GM13976 (cell line): Measurements from ENCODE around the gene HNRNPK.

Source experiments
- DNase-seq: peaks from one replicate; pipeline ENCODE4 v3.0.0; 2012; ENCODE audit warnings: low spot score
- in situ Hi-C: fragments of 300-500 bp; cut with MboI; formaldehyde crosslinking; loops from one replicate; pipeline ENCODE4 v1.12.0; 2022; ENCODE audit warnings: low sequenced_read_pairs, mixed read lengths, inconsistent platforms; ENCODE audit not compliant: unreplicated experiment
- TF ChIP-seq, protein P1 (sequence below): IDR thresholded peaks from 2 replicates; pipeline ENCODE4 v1.5.1; 2012; ENCODE audit warnings: borderline replicate concordance, mild to moderate bottlenecking; ENCODE audit not compliant: insufficient read depth; ENCODE audit errors: extremely low read depth, missing control alignments, control extremely low read depth

The HNRNPK gene

DNA sequence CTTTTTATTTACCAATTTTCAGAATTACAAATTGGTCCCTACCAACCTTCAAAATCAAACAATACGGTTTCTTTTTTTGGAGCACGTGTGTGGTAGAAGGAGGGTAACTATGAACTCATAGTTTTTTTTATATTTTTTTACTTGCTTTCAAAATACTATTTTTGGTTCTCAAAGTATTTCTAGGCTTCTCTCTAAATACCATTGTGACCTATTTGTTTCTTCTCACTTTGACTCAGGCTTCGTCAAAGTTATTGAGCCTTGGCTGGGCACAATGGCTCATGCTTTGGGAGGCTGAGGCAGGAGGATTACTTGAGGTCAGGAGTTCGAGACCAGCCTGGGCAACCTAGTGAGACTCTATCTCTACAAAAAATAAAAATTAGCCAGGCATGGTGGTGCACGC lies 47.2 kb downstream of the HNRNPK start:
- in situ Hi-C loops, result loop anchor here (10.0 kb wide), 2 partner anchors 242 to 332 kb away; no protein-coding TSS in a partner anchor
- TF ChIP-seq, protein P1, sequence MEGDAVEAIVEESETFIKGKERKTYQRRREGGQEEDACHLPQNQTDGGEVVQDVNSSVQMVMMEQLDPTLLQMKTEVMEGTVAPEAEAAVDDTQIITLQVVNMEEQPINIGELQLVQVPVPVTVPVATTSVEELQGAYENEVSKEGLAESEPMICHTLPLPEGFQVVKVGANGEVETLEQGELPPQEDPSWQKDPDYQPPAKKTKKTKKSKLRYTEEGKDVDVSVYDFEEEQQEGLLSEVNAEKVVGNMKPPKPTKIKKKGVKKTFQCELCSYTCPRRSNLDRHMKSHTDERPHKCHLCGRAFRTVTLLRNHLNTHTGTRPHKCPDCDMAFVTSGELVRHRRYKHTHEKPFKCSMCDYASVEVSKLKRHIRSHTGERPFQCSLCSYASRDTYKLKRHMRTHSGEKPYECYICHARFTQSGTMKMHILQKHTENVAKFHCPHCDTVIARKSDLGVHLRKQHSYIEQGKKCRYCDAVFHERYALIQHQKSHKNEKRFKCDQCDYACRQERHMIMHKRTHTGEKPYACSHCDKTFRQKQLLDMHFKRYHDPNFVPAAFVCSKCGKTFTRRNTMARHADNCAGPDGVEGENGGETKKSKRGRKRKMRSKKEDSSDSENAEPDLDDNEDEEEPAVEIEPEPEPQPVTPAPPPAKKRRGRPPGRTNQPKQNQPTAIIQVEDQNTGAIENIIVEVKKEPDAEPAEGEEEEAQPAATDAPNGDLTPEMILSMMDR, result no peak

DNA sequence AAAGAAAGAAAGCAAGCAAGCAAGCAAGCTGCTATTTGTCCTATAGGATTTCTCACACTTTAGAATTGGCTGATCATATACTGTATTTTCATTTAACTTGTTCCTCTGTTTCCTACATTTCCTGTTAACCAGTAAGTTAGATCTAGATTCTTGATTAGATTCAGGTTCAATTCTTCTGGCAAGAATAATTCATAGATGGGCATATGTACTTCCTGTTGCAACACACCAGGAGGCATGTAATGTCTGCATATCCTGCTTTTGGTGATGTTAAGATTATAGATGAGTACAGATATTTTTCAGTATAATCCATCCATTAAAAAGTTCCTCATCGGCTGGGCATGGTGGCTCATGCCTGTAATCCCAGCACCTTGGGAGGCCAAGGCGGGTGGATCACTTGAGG lies 48.0 kb downstream of the HNRNPK start:
- DNase-seq, result no peak
- in situ Hi-C loops, result loop anchor here (10.0 kb wide), 2 partner anchors 243 to 333 kb away; no protein-coding TSS in a partner anchor
- TF ChIP-seq, protein P1, result no peak

More for the DNA sequence above, 47.2 kb downstream of the HNRNPK start:
- DNase-seq, result no peak

DNA sequence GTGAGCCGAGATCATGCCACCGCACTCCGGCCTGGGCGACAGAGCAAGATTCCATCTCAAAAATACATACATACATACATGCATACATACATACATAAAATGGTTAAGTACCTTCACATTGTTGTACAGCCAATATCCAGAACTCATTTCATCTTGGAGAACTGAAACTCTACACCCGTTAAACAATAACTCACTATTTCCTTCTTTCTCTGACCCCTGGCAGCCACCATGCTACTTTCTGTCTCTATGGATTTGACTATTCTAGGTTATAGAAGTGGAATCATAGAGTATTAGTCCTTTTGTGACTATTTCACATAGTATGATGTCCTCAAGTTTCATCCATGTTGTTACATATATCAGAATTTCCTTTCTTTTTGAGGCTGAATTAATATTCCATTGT lies 49.1 kb downstream of the HNRNPK start:
- no peak for DNase-seq
- in situ Hi-C loops, result loop anchor here (10.0 kb wide), 2 partner anchors 244 to 334 kb away; no protein-coding TSS in a partner anchor
- TF ChIP-seq, protein P1, result no peak

DNA sequence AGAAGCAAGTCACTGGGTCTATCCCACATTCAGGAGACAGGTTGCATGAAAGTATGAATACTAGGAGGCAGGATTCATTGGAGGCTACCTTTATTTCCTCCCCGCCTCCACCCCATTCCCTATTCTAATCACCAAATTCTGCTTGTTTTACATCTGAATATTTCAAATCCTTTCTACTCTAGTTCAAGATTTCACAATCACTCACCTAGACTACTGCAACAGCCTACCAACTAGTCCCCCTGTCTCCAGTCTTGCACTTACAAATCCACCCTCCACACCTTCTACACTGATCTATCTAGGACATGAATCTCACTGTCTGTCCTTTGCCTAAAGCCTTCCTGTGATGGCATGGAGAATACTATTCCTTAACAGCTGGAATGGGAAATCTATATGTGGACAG lies 52.4 kb downstream of the HNRNPK start:
- TF ChIP-seq, protein P1, result no peak
- in situ Hi-C loops, result no loop called here
- DNase-seq, result no peak

DNA sequence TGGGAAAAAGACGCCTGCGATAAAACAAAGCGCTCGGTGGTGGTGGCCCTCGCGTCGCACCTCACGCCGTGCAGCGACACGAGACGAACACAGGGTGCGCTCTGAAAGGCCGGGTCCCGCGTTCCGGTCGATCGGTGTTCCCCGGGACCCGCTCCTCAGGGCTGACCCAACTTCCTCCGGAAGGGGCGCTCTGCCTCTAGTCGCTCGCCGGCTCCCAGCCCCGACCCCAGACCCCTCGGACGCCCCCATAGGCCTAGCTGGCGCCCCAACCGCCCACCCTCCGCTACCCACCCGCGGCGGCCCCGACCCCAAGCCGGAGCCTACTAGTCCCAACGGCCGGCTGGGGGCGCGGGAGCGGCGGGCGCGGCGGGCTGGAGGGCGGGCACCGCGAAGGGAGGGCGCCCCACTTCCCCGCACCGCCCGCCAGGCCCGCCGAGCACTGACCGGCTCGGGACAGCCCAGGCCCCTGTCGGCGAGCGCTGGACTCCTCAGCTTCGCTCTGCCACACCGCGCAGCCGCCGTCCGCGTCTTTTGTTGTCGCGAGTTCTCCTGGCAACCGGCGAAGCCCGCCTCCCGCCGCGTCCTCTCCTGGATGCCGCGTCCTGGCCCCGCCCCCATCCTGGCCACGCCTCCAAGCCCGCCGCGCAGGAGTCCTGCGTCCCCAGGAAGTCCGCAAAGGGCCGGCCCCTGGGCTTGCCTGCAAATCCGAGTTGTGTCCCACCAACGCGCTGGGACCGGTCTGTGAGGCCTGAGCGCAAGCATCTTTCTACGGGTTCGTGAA lies 58.9 kb downstream of the HNRNPK start, which contains the start of gene KIF27:
TSS of gene KIF27 (minus strand) at position 506 of the 781 bp plus-strand sequence. CDS start 5,841 bp downstream, outside the sequence.
- TF ChIP-seq, protein P1, result peak; percentile 11
- DNase-seq, result peak; percentile 96
- in situ Hi-C loops, result loop anchor here (25.0 kb wide), 1 partner anchor 584 kb away; no protein-coding TSS in a partner anchor

DNA sequence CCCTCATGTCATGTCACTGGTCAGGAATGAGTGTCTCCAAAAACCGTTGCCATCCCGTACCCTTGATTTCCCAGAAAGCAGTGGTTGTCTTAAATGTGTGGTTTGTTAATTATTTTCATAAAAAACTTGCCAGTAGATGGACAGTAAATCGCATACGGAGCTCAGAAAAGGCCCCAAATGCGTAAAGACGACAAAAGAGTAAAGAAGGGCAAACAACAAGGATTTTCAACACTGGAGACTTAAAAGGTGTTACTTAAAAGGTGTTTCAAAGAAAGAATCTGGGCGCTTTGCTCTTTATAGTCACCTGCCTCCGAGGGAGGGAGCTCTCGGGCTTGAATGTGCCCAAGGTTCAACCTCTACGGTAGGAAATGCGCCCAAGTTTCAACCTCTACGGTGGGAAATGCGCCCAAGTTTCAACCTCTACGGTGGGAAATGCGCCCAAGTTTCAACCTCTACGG lies 59.5 kb downstream of the HNRNPK start:
- DNase-seq, result peak; percentile 59
- in situ Hi-C loops, result loop anchor here (25.0 kb wide), 1 partner anchor 583 kb away; no protein-coding TSS in a partner anchor
- TF ChIP-seq, protein P1, result peak; percentile 27
